Measurements from ENCODE around the gene DNPEP. TPM values are rescaled to one million over a fixed set of nuclear protein-coding genes. Genes with fewer than 3 reads are reported as not detected.

The DNPEP gene
- total RNA-seq, 1 experiment from 2014 or later = 75.8 TPM

DNA sequence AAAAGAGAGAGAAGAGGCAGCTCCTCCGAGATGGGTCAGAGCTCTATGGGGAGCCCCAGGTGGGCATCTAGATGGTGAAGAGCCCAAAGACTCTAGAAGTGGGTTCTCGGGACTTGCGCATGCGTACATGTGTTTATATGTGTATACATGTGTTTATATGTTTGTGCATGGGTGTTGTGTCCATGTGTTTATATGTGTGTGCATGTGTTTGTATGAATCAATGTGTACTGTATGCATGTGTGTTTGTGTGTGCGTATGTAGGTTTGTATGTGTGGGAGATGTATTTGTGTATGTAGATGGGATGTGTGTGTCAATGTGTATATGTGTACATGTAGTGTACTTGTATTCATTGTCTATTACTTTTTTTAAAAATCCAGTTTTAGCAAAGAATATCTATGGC lies 25.6 kb downstream of the DNPEP start:
- no peak for DNase-seq (ENCODE audit: low read depth)

DNA sequence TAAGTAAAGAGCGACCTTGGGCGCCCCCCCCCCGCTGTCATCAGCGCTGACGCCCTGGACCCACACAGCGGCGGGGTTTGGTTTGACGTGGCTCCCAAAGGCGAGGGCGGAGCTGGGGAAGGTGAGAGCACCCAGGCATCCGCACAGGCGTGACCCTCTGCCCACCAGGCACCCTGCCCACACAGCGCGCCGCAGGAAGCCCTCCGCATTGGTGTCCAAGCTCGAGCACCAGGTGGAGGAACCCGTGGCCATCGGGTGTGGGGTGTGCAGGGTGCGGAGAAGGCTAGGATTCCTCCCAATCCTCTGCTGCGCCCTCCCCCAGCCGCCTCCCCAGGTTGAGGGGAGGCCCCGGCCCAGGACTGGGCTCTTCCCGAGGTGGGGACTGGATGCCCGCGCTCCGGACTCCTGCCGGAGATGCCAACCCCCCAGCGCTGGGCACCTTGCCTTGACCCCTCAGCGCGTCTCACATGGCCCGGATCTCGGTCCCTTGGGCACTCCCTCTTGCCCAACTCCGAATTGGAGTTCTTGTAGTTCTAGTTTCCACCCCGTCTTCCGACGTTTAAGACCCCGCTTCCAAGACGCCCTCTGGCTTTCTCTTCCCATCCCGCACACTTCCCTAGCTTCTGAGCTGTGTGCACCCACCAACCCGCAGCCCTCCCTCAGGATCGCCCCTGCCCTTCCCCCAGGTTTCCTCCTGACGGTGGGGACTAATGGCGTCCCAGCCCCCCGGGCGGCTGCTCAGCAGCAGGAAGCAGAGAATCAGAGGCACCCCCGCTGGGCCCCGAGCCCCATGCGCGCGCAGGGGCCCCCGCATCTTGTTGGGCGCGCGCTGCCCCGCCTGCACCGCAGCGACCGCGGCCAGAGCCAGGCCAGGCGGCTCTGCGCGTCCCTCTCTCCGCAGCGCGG lies 29.3 kb downstream of the DNPEP start:
- no peak for DNase-seq (ENCODE audit: low read depth)

DNA sequence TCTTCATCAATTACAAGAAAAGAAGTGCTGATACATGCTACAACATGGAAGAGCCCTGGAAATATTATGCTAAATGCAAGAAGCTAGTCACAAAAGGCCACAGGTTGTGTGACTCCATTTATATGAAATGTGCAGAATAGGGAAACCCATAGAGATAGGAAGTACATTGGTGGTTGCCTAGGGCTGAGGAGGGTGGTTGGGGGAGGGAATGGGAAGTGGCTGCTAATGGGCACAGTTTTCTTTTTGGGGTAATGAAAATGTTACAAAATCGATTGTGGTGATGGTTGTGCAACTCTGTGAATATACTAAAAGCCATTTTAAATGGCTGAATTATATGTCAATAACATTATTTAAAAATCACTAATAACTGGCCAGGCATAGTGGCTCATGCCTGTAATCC lies 30.9 kb downstream of the DNPEP start:
- DNase-seq (ENCODE audit: low read depth) = no peak

DNA sequence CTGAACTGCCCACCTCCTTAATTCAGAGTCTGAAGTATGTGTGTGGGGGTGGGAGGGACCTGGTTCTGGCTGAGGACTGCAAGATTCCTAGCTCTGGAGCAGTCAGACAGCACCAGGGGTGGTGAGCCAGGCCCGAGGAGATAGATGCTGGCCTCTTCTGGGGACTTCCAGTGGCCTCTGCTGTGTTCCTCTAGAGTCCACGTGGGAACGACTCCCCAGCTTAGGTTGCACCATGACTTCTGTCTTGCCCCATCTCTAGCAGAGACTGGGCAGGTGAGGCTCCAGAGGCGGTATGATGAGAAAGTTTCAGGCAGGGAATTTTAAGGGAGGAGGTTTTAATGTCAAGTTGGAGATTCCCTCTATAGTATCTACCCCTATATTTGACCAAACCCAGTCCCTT lies 33.1 kb downstream of the DNPEP start:
- DNase-seq (ENCODE audit: low read depth) = no peak

GRCh38 chr2:219353129-219353528 lies 34.6 kb downstream of the DNPEP start:
- no peak for DNase-seq (ENCODE audit: low read depth)

DNA sequence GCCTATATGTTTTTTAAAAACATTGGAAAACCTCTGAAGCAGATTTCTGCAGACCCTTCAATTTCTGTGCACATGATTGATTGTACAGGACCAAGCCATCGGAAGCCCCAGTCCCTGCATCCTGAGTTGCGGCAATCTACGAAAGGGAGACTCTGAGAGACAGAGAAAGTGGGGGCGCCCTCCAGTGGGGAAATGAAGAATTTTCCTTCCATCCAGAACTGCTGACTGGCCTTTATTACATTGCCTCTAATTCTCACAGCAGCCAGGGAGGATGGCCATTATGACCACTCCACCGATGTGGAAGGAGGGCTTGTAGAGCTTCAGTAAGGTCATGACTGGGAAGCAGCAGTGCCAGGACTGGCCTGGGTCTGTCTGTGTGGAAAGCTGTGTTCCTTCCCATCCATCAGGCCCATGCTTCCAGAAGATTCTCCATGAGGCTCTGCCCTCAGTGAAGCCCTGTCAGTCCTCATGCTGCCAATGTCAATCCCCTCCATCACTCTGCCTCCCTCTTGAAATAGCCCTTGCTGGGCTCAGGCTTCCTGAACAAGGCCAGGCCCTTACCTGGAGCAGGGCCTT lies 35.2 kb downstream of the DNPEP start:
- DNase-seq (ENCODE audit: low read depth) = peak; percentile 64

DNA sequence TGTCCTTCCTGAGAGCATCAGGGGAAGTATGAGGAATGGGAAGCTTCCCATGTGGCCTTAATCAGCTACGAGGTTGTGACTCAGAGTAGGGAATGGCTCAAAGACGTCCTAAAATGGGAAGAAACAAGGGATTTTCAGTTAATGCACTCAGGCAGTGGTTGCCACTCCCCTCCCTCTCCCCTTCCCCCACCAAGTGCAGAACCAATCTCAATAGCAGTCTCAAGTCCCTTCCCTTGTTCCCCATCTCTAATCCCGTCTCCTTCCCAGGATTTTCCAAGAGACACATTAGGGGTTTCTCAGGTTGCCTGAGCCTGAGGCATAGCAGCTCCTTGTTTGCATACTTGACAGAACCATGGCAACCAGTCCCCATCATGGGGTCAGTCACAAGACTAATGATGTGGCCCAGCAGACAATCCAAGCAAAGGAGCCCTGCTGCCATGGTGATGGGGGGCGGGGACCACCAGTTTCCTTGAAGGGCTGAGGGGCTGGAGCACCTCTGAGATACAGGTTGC lies 36.9 kb downstream of the DNPEP start:
- DNase-seq (ENCODE audit: low read depth) = peak; percentile 52

DNA sequence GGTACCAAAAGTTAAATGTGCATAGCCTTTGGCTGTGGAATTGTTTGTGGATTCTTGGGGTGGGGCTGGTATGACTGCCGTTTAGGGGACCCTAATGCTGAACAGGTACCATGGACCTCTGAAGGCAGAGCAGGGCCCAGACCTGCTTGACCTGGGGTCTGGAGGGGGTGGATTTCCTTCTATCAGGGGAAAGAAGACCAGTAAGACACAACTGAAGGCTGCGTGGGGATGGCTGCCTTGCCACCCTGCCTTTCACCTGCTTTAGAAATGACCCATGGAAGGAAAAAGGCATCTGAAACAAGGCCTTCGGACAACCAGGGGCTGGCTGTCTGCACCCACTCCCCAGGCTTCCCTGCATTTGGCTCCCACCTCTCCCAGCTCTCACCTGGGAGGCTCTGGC lies 37.5 kb downstream of the DNPEP start:
- DNase-seq (ENCODE audit: low read depth) = no peak

DNA sequence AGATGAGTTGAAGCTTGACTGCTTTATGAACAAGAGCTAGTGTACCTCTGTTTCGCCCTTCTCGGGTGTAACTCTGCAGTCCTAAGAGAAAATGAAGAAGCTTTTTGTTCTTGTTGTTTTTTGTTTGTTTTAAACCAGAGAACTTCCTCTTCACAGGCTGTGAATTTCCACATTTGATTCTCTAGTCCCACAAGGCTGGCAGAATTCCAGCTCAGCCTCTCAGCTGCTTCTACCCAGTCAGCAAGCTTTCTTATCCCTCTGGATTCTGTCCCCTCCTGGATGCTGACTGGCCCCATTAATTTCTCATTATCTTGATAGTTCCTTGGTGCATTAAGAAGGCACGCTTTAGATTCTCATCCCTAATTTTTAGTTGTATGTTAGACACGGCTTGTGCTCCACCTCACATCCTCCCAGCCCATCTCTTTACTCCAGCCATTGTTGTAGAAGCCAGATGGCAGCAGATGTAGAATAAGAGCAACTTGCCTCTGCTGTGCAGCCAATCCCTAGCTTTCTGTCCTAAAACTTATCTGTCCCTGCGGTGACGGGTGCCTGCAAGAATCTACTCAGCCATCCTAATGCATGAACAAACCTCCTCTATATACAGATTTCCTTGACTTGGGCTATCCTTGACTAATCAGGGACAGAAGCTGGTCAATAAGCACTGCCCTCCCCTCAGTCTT lies 42.8 kb downstream of the DNPEP start:
- DNase-seq (ENCODE audit: low read depth) = peak; percentile 25

- no peak for DNase-seq (ENCODE audit: low read depth)
Measured at GRCh38 chr2:219335373-219335786, 52.3 kb downstream of the DNPEP start.

DNA sequence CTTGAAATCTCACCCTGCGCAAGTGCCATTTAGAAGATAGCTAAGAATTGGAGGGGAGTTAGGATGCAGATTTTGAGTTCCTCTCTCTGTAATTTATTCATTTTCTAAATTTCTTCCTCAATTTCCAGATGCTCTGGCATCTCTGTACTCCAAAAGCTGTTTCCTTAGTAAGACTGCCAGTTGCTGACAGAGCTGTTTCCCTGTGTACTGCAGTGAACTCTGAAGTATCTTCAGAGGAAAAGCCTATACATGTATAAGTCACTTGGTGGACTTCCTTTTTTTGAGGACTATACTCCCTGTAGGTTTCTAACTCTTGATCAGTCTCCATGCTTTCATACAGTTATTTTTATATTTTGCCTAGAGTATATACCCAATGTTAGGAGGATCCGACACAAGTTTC lies 53.6 kb downstream of the DNPEP start:
- no peak for DNase-seq (ENCODE audit: low read depth)

DNA sequence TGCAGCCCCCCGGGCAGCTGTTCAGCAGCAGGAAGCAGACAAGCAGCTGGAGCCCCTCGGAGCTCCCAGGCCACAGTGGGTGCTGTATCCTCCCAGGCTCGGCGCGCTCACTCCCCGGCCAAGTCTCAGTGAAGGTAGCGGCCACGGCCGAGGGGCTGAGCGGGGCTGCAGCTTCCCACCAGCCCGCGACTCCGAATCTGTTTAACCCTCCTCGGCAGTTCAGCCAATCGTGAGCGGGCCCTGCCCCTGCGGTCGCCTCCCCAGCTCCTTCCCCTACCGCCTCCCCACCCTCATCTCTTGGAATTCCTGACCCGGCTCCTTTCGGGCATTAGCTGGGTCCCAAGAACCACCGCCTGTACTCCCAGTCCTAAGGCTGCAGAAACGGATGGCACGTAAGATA lies 55.2 kb downstream of the DNPEP start, which contains the start of gene RESP18:
RESP18 (minus strand) TSS at position 203 of the 400 bp plus-strand sequence.
- DNase-seq (ENCODE audit: low read depth) = no peak

DNA sequence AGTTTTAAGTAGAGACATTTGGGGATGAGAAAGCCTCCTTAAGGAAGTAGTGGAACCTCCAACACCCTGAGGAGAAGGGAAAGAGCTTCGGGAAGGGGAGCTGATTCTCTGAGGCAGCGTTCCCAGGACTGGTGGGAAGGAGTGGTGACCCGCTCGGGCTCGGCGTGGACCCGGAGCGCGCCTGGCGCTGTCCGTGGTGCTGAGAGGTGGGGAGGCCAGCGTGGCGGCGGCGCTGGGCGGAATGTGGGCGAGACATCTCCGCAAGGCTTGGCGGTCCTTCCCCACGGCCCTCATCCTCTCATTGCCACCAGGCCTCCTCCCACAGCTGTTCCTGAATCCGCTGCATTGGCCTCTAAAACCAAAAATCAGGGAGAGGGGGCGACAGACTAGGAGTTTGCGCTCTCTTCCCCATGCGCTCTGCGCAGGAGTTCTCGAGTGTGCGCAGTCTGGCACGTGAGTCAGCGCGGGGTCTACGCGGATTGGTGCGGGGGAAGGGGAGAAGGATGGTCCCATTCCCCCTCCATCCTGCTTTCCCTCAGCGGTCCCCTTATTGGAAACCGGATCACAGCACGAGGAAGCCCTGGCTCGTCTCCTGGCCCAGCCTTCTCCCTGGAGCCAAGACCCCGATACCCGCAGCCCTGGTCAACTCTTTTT lies 56.0 kb downstream of the DNPEP start:
- DNase-seq (ENCODE audit: low read depth) = no peak

DNA sequence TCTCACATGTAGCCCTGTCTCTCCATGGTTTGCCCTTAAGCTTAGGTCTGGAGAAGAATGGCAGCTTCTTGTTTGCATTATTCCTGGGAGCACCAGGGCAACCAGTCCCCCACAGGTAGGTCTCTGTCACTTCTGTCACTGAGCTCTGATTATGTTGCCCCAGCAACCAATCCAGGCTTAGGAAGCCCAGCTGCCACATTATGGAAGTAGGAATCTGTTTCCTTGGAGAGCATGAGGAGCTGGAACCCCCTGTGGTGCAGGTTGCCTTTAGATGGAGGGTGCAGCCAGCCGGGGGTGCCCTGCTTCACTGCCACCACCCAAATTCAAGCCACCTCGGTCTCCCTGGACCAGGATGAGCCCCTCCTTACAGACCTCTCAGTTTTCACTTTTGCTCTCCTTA lies 60.0 kb downstream of the DNPEP start:
- no peak for DNase-seq (ENCODE audit: low read depth)

GRCh38 chr2:219325657-219326315 lies 61.9 kb downstream of the DNPEP start:
- no peak for DNase-seq (ENCODE audit: low read depth)

- DNase-seq (ENCODE audit: low read depth) = no peak
Measured at GRCh38 chr2:219325136-219325535, 62.6 kb downstream of the DNPEP start.

- no peak for DNase-seq (ENCODE audit: low read depth)
Measured at GRCh38 chr2:219323434-219323833, 64.3 kb downstream of the DNPEP start.

Measured in M059J (cell line).